IMR-90 (cell line): Measurements from ENCODE around the gene RAB20. TPM values are rescaled to one million over a fixed set of nuclear protein-coding genes. Genes with fewer than 3 reads are reported as not detected.

ENCODE experiments used
- ATAC-seq: fragments of 200-7000 bp; cut with Tn5 transposase; 2 replicates; pipeline ENCODE4 v1.9.1; 2020; ENCODE audit warnings: low read depth, mild to moderate bottlenecking, moderate library complexity
- BruUV-seq: library from RNA; stranded (reverse); fragments of 400-500 nt; replicated peaks from 2 replicates; lab custom pipeline; 2021; lab: Mats Ljungman, UMichigan
- CTCF ChIA-PET: fragments of 300-600 bp; formaldehyde crosslinking; extraction: SDS; loops from one replicate; lab custom pipeline; 2021; ENCODE audit warnings: antibody characterized with exemption; lab: Yijun Ruan, JAX
- POLR2A ChIA-PET: fragments of 300-600 bp; sonication (Branson Sonifier 250); formaldehyde crosslinking; loops from one replicate; lab custom pipeline; 2022; ENCODE audit warnings: antibody characterized with exemption; ENCODE audit not compliant: unreplicated experiment; lab: Charles Lee
- DNase-seq: peaks from one replicate; pipeline ENCODE4 v3.0.0; 2013
- H2AFZ ChIP-seq: replicated peaks from 2 replicates; pipeline ENCODE3; 2013; ENCODE audit warnings: low read length, mild to moderate bottlenecking; ENCODE audit not compliant: poor library complexity
- H2AK5ac ChIP-seq: 2 replicates; pipeline ENCODE4 v1.6.1; 2013; ENCODE audit warnings: low read depth, low read length, inconsistent platforms
- H2AK9ac ChIP-seq: replicated peaks from 2 replicates; pipeline ENCODE3; 2013; ENCODE audit warnings: mild to moderate bottlenecking, low read depth, low read length, moderate library complexity; ENCODE audit not compliant: poor library complexity
- H2BK120ac ChIP-seq: 2 replicates; pipeline ENCODE4 v1.6.1; 2013; ENCODE audit warnings: low read depth, low read length, inconsistent platforms
- H2BK15ac ChIP-seq: 3 replicates; pipeline ENCODE4 v1.6.1; 2013; ENCODE audit warnings: low read depth, low read length, inconsistent platforms
- H2BK20ac ChIP-seq: 2 replicates; pipeline ENCODE4 v1.6.1; 2013; ENCODE audit warnings: low read depth, mild to moderate bottlenecking, inconsistent platforms, low read length, moderate library complexity
- H2BK5ac ChIP-seq: 2 replicates; pipeline ENCODE4 v1.6.1; 2013; ENCODE audit warnings: mild to moderate bottlenecking, low read depth, low read length, inconsistent platforms; ENCODE audit not compliant: poor library complexity, severe bottlenecking
- H3K14ac ChIP-seq: replicated peaks from 2 replicates; pipeline ENCODE4 v1.6.1; 2013; ENCODE audit warnings: low read depth, low read length, inconsistent platforms
- H3K18ac ChIP-seq: 2 replicates; pipeline ENCODE4 v1.6.1; 2013; ENCODE audit warnings: low read depth, low read length, control low read depth
- H3K23ac ChIP-seq: 2 replicates; pipeline ENCODE4 v1.6.1; 2013; ENCODE audit warnings: low read depth, low read length, inconsistent platforms
- H3K27ac ChIP-seq: 2 replicates; pipeline ENCODE4 v1.5.1; 2013; ENCODE audit warnings: mild to moderate bottlenecking, control low read depth, low read length; ENCODE audit not compliant: insufficient read depth
- H3K27me3 ChIP-seq: 2 replicates; pipeline ENCODE4 v1.6.1; 2013; ENCODE audit warnings: low read length; ENCODE audit not compliant: control insufficient read depth, insufficient read depth
- H3K36me3 ChIP-seq: 2 replicates; pipeline ENCODE4 v1.6.1; 2013; ENCODE audit warnings: low read length, mixed read lengths; ENCODE audit not compliant: control insufficient read depth, insufficient read depth
- H3K4ac ChIP-seq: 2 replicates; pipeline ENCODE4 v1.6.1; 2013; ENCODE audit warnings: low read depth, low read length, inconsistent platforms
- H3K4me1 ChIP-seq: 2 replicates; pipeline ENCODE4 v1.6.1; 2013; ENCODE audit warnings: low read length, mixed read lengths; ENCODE audit not compliant: control insufficient read depth, insufficient read depth
- H3K4me2 ChIP-seq: 2 replicates; pipeline ENCODE4 v1.6.1; 2013; ENCODE audit warnings: low read depth, mild to moderate bottlenecking, control low read depth, low read length, moderate library complexity
- H3K4me3 ChIP-seq: 2 replicates; pipeline ENCODE4 v1.5.1; 2013; ENCODE audit warnings: low read depth, mild to moderate bottlenecking, control low read depth, low read length, moderate library complexity; ENCODE audit not compliant: insufficient read depth
- H3K56ac ChIP-seq: 2 replicates; pipeline ENCODE4 v1.6.1; 2013; ENCODE audit warnings: low read length, inconsistent platforms; ENCODE audit not compliant: insufficient read depth; ENCODE audit errors: extremely low read depth
- H3K79me1 ChIP-seq, 2 experiments: 2 replicates each; pipeline ENCODE4 v1.6.1; 2013; ENCODE audit warnings: low read length in 2 of 2, inconsistent platforms in 1 of 2, low read depth in 1 of 2
- H3K9ac ChIP-seq: 2 replicates; pipeline ENCODE4 v1.6.1; 2013; ENCODE audit warnings: low read depth, low read length, control low read depth
- H3K9me1 ChIP-seq: 2 replicates; pipeline ENCODE4 v1.6.1; 2013; ENCODE audit warnings: low read length, inconsistent platforms; ENCODE audit not compliant: insufficient read depth
- H3K9me3 ChIP-seq: 2 replicates; pipeline ENCODE4 v1.6.1; 2013; ENCODE audit warnings: low read length; ENCODE audit not compliant: control insufficient read depth, insufficient read depth
- H4K20me1 ChIP-seq: 2 replicates; pipeline ENCODE4 v1.6.1; 2013; ENCODE audit warnings: low read length, inconsistent platforms; ENCODE audit not compliant: insufficient read depth
- H4K5ac ChIP-seq: 2 replicates; pipeline ENCODE4 v1.6.1; 2013; ENCODE audit warnings: mild to moderate bottlenecking, low read depth, low read length, control low read depth
- H4K8ac ChIP-seq, 2 experiments: 2 replicates each; pipeline ENCODE4 v1.6.1; 2013; ENCODE audit warnings: low read depth in 2 of 2, low read length in 2 of 2, control low read depth in 1 of 2, inconsistent platforms in 1 of 2
- H4K91ac ChIP-seq: 2 replicates; pipeline ENCODE4 v1.6.1; 2013; ENCODE audit warnings: low read depth, low read length, inconsistent platforms; ENCODE audit not compliant: insufficient read depth
- CEBPB ChIP-seq: IDR thresholded peaks from 2 replicates; pipeline ENCODE4 v1.6.1; 2012; ENCODE audit warnings: low read depth, low read length, improper control_type of control experiment
- CHD1 ChIP-seq: IDR thresholded peaks from 2 replicates; pipeline ENCODE4 v1.6.1; 2012; ENCODE audit warnings: low read depth, low read length, improper control_type of control experiment
- ELK1 ChIP-seq: fragments of 150-350 bp; IDR thresholded peaks from 2 replicates; pipeline ENCODE4 v1.6.1; 2016; ENCODE audit warnings: low read depth, mild to moderate bottlenecking, low read length, moderate library complexity, borderline replicate concordance
- FOS ChIP-seq: fragments of 150-350 bp; IDR thresholded peaks from 2 replicates; pipeline ENCODE4 v1.6.1; 2016; ENCODE audit warnings: low read depth, low read length
- RCOR1 ChIP-seq: IDR thresholded peaks from 2 replicates; pipeline ENCODE4 v1.6.1; 2012; ENCODE audit warnings: mild to moderate bottlenecking, low read length, improper control_type of control experiment; ENCODE audit not compliant: insufficient replicate concordance
- RFX5 ChIP-seq: IDR thresholded peaks from 2 replicates; pipeline ENCODE4 v1.8.0; 2012; ENCODE audit warnings: low read depth, mild to moderate bottlenecking, low read length, moderate library complexity
- WGBS, 2 experiments: methylation state at CpG; one replicate each; pipeline versions ENCODE4 v1.1.5 to v1.1.7; 2013; ENCODE audit warnings: missing lambda C conversion rate in 2 of 2; ENCODE audit not compliant: insufficient read length in 1 of 2; ENCODE audit errors: extremely low coverage in 2 of 2; 5-methylcytosine and 5-hydroxymethylcytosine counted together
- dilution Hi-C: fragments of 300-500 bp; cut with HindIII; formaldehyde crosslinking; loops from one replicate; pipeline ENCODE4 v1.14.3; 2018; ENCODE audit warnings: low sequenced_read_pairs; ENCODE audit not compliant: unreplicated experiment
- in situ Hi-C: fragments of 300-500 bp; cut with MboI; formaldehyde crosslinking; loops from 3 replicates; pipeline ENCODE4 v1.14.3; 2019; ENCODE audit warnings: low sequenced_read_pairs, inconsistent platforms, mixed read lengths
- intact Hi-C: fragments of 100-400 bp; cut with micrococcal nuclease; formaldehyde crosslinking; loops from 2 replicates; pipeline ENCODE4 v1.10.0; 2022
- polyA plus RNA-seq, 3 experiments: library from polyadenylated mRNA; depleted of rRNA; stranded (reverse); fragments of >200 nt; gene quantifications; 2 replicates each; pipeline ENCODE4 v1.2.3, GENCODE V29; 2012; ENCODE audit warnings: low replicate concordance in 1 of 3
- total RNA-seq: library from RNA; depleted of rRNA; stranded (reverse); fragments of >200 nt; gene quantifications from 2 replicates; pipeline ENCODE4 v1.2.3, GENCODE V29; 2012

RAB20 gene
- total and polyA plus RNA-seq, 2 of the 4 experiments (the other 2 are of a cell fraction): 3.8 to 5.1 TPM

DNA sequence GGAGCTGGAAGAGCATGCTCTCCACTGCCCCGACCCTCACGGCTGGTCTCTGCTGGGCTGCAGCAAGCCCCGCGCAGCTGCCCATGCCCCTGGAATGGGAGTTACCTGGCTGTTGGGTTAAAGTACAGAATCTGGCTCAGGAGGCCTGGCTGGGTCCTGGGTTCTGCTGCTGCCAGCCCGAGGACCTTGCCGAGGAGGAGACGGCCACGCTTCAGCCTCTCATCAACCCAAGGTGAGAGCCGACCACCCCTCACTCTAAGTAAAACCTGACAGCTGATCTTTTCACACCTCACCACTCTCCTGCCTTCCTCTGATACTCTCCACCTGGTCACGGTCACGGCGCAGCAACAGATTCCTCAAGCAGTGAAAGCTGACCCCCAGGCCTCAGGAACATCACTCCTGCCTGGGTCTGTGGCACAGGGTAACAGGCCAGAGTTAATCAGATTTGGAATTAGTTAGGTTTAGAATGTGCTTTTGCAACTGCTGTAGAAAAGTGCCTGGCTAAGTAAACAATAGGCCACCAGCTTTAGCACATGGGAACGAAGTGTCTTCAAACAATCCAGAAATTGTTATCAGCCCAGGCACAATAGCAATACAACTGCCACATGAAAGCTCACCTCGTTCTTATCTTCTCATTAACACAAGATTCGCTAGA, 20.5 kb downstream of the RAB20 start:
- POLR2A ChIA-PET: no interaction called here
- Histone ChIP-seq H3K9me1 (peaks cover 3% of the 10 kb centered on the region; the same call in 1 of the 2 replicates), H3K23ac (no peak overlapping the region), H3K4me3 (no peak overlapping the region), H2AK9ac (no peak overlapping the region), H3K4ac (no peak overlapping the region), H3K27me3 (no peaks in the 10 kb centered on the region), H4K20me1 (no peaks in the 10 kb centered on the region; the same call in 1 of the 2 replicates), H2BK5ac (no peak overlapping the region), H3K56ac (no peak overlapping the region), H3K4me2 (peak overlapping the region; percentile 42), H2AK5ac (peak overlapping the region; percentile 30; the same call in 1 of the 2 replicates), H4K91ac (no peak overlapping the region), H3K27ac (peak overlapping the region; percentile 51; the same call in 1 of the 2 replicates), H3K36me3 (no peaks in the 10 kb centered on the region), H2BK120ac (no peak overlapping the region), H3K14ac (no peak overlapping the region), H3K9me3 (peaks cover 2% of the 10 kb centered on the region; the same call in 1 of the 2 replicates), H2BK15ac (no peak overlapping the region), H2BK20ac (no peak overlapping the region), H3K18ac (no peak overlapping the region), H4K5ac (no peak overlapping the region), H3K9ac (no peak overlapping the region), H3K79me1 (no peaks in the 10 kb centered on the region; a peak in 1 of 4 replicates), H3K4me1 (peaks cover 9% of the 10 kb centered on the region), H2AFZ (peak overlapping the region; percentile 1), H4K8ac (no peak overlapping the region)
- CTCF ChIA-PET: no interaction called here
- TF ChIP-seq CEBPB (no peak), RCOR1 (no peak), ELK1 (no peak), CHD1 (no peak), FOS (no peak), RFX5 (no peak)
- intact Hi-C loops: no loop called here
- BruUV-seq: no TSS peak
- dilution Hi-C loops: no loop called here
- ATAC-seq: peak; percentile 63
- no peak for DNase-seq
- 100% methylated on average over 2 of the region's 15 CpGs; no CpG with 5 or more reads in 1 of the 2 experiments for WGBS, 2 experiments
- in situ Hi-C loops: no loop called here
